H9 (cell line): Measurements from ENCODE around the gene MED15. TPM values are rescaled to one million over a fixed set of nuclear protein-coding genes. Genes with fewer than 3 reads are reported as not detected.

Experiments
- DNase-seq: peaks from one replicate; pipeline ENCODE4 v3.0.0-alpha.2; 2017
- H2AFZ ChIP-seq: one replicate; pipeline ENCODE4 v1.6.1; 2013; ENCODE audit warnings: mild to moderate bottlenecking, low read length, control low read depth, moderate library complexity
- H2AK5ac ChIP-seq: 2 replicates; pipeline ENCODE4 v1.6.1; 2013; ENCODE audit warnings: low read length, control low read depth, mixed read lengths; ENCODE audit not compliant: insufficient read length
- H2BK120ac ChIP-seq: one replicate; pipeline ENCODE4 v1.6.1; 2013; ENCODE audit warnings: low read depth, mild to moderate bottlenecking, low read length, control low read depth, inconsistent platforms; ENCODE audit not compliant: poor library complexity, severe bottlenecking
- H2BK12ac ChIP-seq: 2 replicates; pipeline ENCODE4 v1.6.1; 2013; ENCODE audit warnings: low read length, control low read depth, mixed read lengths, low read depth; ENCODE audit not compliant: insufficient read length
- H2BK15ac ChIP-seq: 2 replicates; pipeline ENCODE4 v1.6.1; 2013; ENCODE audit warnings: low read depth, low read length, control low read depth
- H2BK20ac ChIP-seq: one replicate; pipeline ENCODE4 v1.6.1; 2013; ENCODE audit warnings: low read depth, mild to moderate bottlenecking, low read length, control low read depth, inconsistent platforms; ENCODE audit not compliant: poor library complexity, severe bottlenecking
- H2BK5ac ChIP-seq: 2 replicates; pipeline ENCODE4 v1.6.1; 2013; ENCODE audit warnings: low read length, control low read depth, mixed read lengths; ENCODE audit not compliant: insufficient read length
- H3K14ac ChIP-seq: 2 replicates; pipeline ENCODE4 v1.6.1; 2013; ENCODE audit warnings: low read length, control low read depth; ENCODE audit not compliant: insufficient read depth
- H3K18ac ChIP-seq: 2 replicates; pipeline ENCODE4 v1.6.1; 2013; ENCODE audit warnings: low read depth, mild to moderate bottlenecking, mixed read lengths, low read length, control low read depth; ENCODE audit not compliant: insufficient read length
- H3K23ac ChIP-seq: 2 replicates; pipeline ENCODE4 v1.6.1; 2013; ENCODE audit warnings: low read length, control low read depth, mixed read lengths, low read depth; ENCODE audit not compliant: insufficient read length
- H3K23me2 ChIP-seq: 2 replicates; pipeline ENCODE4 v1.6.1; 2013; ENCODE audit warnings: low read depth, mild to moderate bottlenecking, mixed read lengths, low read length, control low read depth; ENCODE audit not compliant: insufficient read length, poor library complexity, severe bottlenecking
- H3K27ac ChIP-seq: 2 replicates; pipeline ENCODE4 v1.5.1; 2013; ENCODE audit warnings: low read length, control low read depth, mixed read lengths, low read depth; ENCODE audit not compliant: insufficient read length
- H3K27me3 ChIP-seq: 2 replicates; pipeline ENCODE4 v1.6.1; 2013; ENCODE audit warnings: low read length, control low read depth, inconsistent platforms; ENCODE audit not compliant: insufficient read depth
- H3K4ac ChIP-seq: 2 replicates; pipeline ENCODE4 v1.6.1; 2013; ENCODE audit warnings: low read depth, mild to moderate bottlenecking, control low read depth, inconsistent platforms, low read length, moderate library complexity
- H3K4me1 ChIP-seq: 2 replicates; pipeline ENCODE4 v1.6.1; 2013; ENCODE audit warnings: low read length, control low read depth, inconsistent platforms; ENCODE audit not compliant: insufficient read depth
- H3K4me2 ChIP-seq: 2 replicates; pipeline ENCODE4 v1.6.1; 2013; ENCODE audit warnings: low read length, control low read depth, mixed read lengths; ENCODE audit not compliant: insufficient read length, insufficient read depth
- H3K56ac ChIP-seq: 2 replicates; pipeline ENCODE4 v1.6.1; 2013; ENCODE audit warnings: low read depth, mild to moderate bottlenecking, mixed read lengths, low read length, control low read depth; ENCODE audit not compliant: insufficient read length
- H3K79me1 ChIP-seq: 2 replicates; pipeline ENCODE4 v1.6.1; 2013; ENCODE audit warnings: low read depth, mild to moderate bottlenecking, moderate library complexity, low read length, control low read depth, inconsistent platforms; ENCODE audit not compliant: insufficient read depth, poor library complexity, severe bottlenecking
- H3K79me2 ChIP-seq: 2 replicates; pipeline ENCODE4 v1.6.1; 2013; ENCODE audit warnings: low read length, control low read depth, inconsistent platforms; ENCODE audit not compliant: insufficient read depth
- H3K9ac ChIP-seq: 2 replicates; pipeline ENCODE4 v1.6.1; 2013; ENCODE audit warnings: low read length, control low read depth, mixed read lengths; ENCODE audit not compliant: insufficient read length; ENCODE audit errors: extremely low read depth
- H3K9me3 ChIP-seq: one replicate; pipeline ENCODE4 v1.6.1; 2013; ENCODE audit warnings: low read depth, low read length, inconsistent platforms; ENCODE audit not compliant: control insufficient read depth
- H3T11ph ChIP-seq: one replicate; pipeline ENCODE4 v1.6.1; 2013; ENCODE audit warnings: mild to moderate bottlenecking, low read length, control low read depth, inconsistent platforms
- H4K20me1 ChIP-seq: one replicate; pipeline ENCODE4 v1.6.1; 2013; ENCODE audit not compliant: control insufficient read depth, insufficient read length, insufficient read depth
- H4K5ac ChIP-seq: 2 replicates; pipeline ENCODE4 v1.6.1; 2013; ENCODE audit warnings: low read depth, mild to moderate bottlenecking, mixed read lengths, low read length, control low read depth; ENCODE audit not compliant: insufficient read length
- H4K8ac ChIP-seq: replicated peaks from 2 replicates; pipeline ENCODE4 v1.6.1; 2013; ENCODE audit warnings: low read length, control low read depth, mixed read lengths, low read depth; ENCODE audit not compliant: insufficient read length
- H4K91ac ChIP-seq: 2 replicates; pipeline ENCODE4 v1.6.1; 2013; ENCODE audit warnings: low read depth, mild to moderate bottlenecking, moderate library complexity, mixed read lengths, low read length, control low read depth; ENCODE audit not compliant: insufficient read length
- H3K27ac Mint-ChIP-seq, 3 experiments: 2 replicates in 2 of 3; 3 replicates in 1 of 3; pipeline ENCODE4 v1.8.0; 2020 to 2021; ENCODE audit warnings: mixed read lengths in 3 of 3, mild to moderate bottlenecking in 1 of 3, moderate library complexity in 1 of 3
- H3K27me3 Mint-ChIP-seq: 2 replicates; pipeline ENCODE4 v1.8.0; 2021; ENCODE audit warnings: low read depth, mild to moderate bottlenecking, moderate library complexity, mixed read lengths
- H3K36me3 Mint-ChIP-seq, 3 experiments: 2 replicates in 2 of 3; 3 replicates in 1 of 3; pipeline ENCODE4 v1.8.0; 2020 to 2021; ENCODE audit warnings: low read depth in 3 of 3, mixed read lengths in 3 of 3; ENCODE audit not compliant: insufficient read depth in 1 of 3
- H3K4me1 Mint-ChIP-seq, 2 experiments: 2 replicates each; pipeline ENCODE4 v1.8.0; 2020; ENCODE audit warnings: mixed read lengths in 2 of 2
- H3K4me3 Mint-ChIP-seq, 2 experiments: 2 replicates in 1 of 2; 3 replicates in 1 of 2; pipeline ENCODE4 v1.8.0; 2020 to 2021; ENCODE audit warnings: mild to moderate bottlenecking in 2 of 2, mixed read lengths in 2 of 2, moderate library complexity in 1 of 2
- H3K9me3 Mint-ChIP-seq, 2 experiments: 2 replicates in 1 of 2; 3 replicates in 1 of 2; pipeline ENCODE4 v1.8.0; 2020; ENCODE audit warnings: mild to moderate bottlenecking in 2 of 2, mixed read lengths in 2 of 2, moderate library complexity in 1 of 2
- WGBS: extraction: QIAGEN DNeasy Blood & Tissue Kit; methylation state at CpG from one replicate; pipeline ENCODE4 v1.1.7; 2013; ENCODE audit warnings: missing lambda C conversion rate, low lambda C conversion rate, mixed read lengths; ENCODE audit not compliant: insufficient read length; ENCODE audit errors: extremely low coverage; 5-methylcytosine and 5-hydroxymethylcytosine counted together
- total RNA-seq: library from RNA; stranded (reverse); gene quantifications from 2 replicates; pipeline ENCODE4 v1.2.1, GENCODE V29; 2021
- TF ChIP-seq, protein P1 (sequence below): fragments of 200-600 bp; sonication (generic); conservative IDR thresholded peaks from 3 replicates; pipeline ENCODE4 v1.8.0; 2021; ENCODE audit warnings: antibody characterized with exemption, mild to moderate bottlenecking

MED15 gene
- total RNA-seq, 1 experiment from 2014 or later = 47.4 TPM

DNA sequence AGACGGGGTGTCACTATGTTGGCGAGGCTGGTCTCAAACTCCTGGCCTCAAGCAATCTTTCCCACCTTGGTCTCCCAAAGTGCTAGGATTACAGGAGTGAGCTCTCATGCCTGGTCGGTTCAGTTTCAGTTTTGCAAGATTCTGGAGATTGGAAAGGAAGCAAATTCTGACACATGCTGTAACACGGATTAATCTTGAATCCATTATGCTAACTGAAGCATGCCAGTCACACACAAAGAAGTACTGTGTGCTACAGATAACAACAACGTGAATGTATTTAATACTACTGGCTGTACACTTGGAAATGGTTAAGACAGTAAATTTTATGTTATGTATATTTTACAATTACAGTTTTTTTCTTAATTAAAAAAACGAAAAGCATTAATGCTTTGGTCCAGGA lies 107.6 kb downstream of the MED15 start:
- no peak overlapping the region for H3K14ac ChIP-seq
- H3K23me2 ChIP-seq = no peaks in the 10 kb centered on the region
- H3K79me2 ChIP-seq = no peaks in the 10 kb centered on the region
- H2BK120ac ChIP-seq = no peak overlapping the region
- Mint-ChIP-seq H3K9me3 (no peaks in the 10 kb centered on the region), H3K27ac (no peak overlapping the region), H3K27me3 (no peaks in the 10 kb centered on the region), H3K36me3 (no peaks in the 10 kb centered on the region; a peak in 1 of 7 replicates), H3K4me1 (no peaks in the 10 kb centered on the region; a peak in 1 of 4 replicates), H3K4me3 (no peak overlapping the region)
- no peaks in the 10 kb centered on the region for H3K4me1 ChIP-seq
- no peak overlapping the region for H3K56ac ChIP-seq
- H4K5ac ChIP-seq = no peak overlapping the region
- no peak overlapping the region for H2BK12ac ChIP-seq
- no peak overlapping the region for H3K9ac ChIP-seq
- no peak overlapping the region for H3K4me2 ChIP-seq
- H3K18ac ChIP-seq = no peak overlapping the region
- H3T11ph ChIP-seq = no peak overlapping the region
- no peaks in the 10 kb centered on the region for H3K27me3 ChIP-seq
- no peaks in the 10 kb centered on the region for H3K79me1 ChIP-seq
- TF ChIP-seq, protein P1, sequence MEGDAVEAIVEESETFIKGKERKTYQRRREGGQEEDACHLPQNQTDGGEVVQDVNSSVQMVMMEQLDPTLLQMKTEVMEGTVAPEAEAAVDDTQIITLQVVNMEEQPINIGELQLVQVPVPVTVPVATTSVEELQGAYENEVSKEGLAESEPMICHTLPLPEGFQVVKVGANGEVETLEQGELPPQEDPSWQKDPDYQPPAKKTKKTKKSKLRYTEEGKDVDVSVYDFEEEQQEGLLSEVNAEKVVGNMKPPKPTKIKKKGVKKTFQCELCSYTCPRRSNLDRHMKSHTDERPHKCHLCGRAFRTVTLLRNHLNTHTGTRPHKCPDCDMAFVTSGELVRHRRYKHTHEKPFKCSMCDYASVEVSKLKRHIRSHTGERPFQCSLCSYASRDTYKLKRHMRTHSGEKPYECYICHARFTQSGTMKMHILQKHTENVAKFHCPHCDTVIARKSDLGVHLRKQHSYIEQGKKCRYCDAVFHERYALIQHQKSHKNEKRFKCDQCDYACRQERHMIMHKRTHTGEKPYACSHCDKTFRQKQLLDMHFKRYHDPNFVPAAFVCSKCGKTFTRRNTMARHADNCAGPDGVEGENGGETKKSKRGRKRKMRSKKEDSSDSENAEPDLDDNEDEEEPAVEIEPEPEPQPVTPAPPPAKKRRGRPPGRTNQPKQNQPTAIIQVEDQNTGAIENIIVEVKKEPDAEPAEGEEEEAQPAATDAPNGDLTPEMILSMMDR = no peak
- H2AFZ ChIP-seq = no peak overlapping the region
- no peak for DNase-seq
- no peak overlapping the region for H3K27ac ChIP-seq
- H2BK5ac ChIP-seq = no peak overlapping the region
- WGBS = no CpG with 5 or more reads among the region's 6 CpGs
- no peak overlapping the region for H2AK5ac ChIP-seq
- no peak overlapping the region for H2BK20ac ChIP-seq
- H3K9me3 ChIP-seq = no peaks in the 10 kb centered on the region
- H4K8ac ChIP-seq = no peak overlapping the region
- no peak overlapping the region for H3K4ac ChIP-seq
- H3K23ac ChIP-seq = no peak overlapping the region
- no peak overlapping the region for H2BK15ac ChIP-seq
- H4K91ac ChIP-seq = no peak overlapping the region
- no peaks in the 10 kb centered on the region for H4K20me1 ChIP-seq
